Measurements from ENCODE around the gene STOX1. TPM values are rescaled to one million over a fixed set of nuclear protein-coding genes. Genes with fewer than 3 reads are reported as not detected.

STOX1 gene
- total RNA-seq, 1 experiment from 2014 or later, result 5.8 TPM

DNA sequence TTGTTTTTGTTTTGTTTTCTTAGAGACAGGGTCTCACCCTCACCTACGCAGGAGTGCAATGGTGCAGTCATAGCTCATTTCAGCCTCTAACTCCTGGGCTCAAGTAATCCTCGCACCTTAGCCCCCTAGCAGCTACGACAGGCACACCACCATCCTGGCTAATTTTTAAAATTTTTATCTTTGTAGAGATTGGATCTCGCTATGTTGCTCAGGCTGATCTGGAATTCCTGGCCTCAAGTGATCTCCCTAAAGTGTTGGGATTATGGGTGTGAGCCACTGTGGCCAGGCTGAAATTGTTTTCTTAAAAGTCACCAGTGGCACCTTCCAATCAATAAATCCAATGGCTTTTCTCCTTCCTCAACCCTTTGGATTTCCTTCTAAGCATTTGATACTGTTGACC is 52.9 kb downstream of the STOX1 start:
- no TSS peak for BruUV-seq (replicated peaks)
- Histone ChIP-seq H3K4me3 (ENCODE audit: low read depth in 2 of 2, low read length in 2 of 2) (no peak overlapping the region), H3K27me3 (ENCODE audit: control insufficient read depth, insufficient read depth, low read length) (no peaks in the 10 kb centered on the region), H3K36me3 (ENCODE audit: control insufficient read depth, insufficient read depth, low read length) (no peaks in the 10 kb centered on the region), H3K9me3 (ENCODE audit: control insufficient read depth, insufficient read depth, low read depth, low read length) (no peaks in the 10 kb centered on the region), H3K4me1 (ENCODE audit: control insufficient read depth, insufficient read depth, low read length) (no peaks in the 10 kb centered on the region), H3K27ac (ENCODE audit: low read length) (no peak overlapping the region)
- ChIA-PET POLR2A (no interaction called here), CTCF (no interaction called here)
- in situ Hi-C loops (cut with HindIII; ENCODE audit: low pct_unique_long_range_greater_than_20kb, low sequenced_read_pairs), result no loop called here
- intact Hi-C loops (cut with micrococcal nuclease; ENCODE audit: unreplicated experiment), result loop anchor here (5.0 kb wide), 1 partner anchor 68 kb away; no protein-coding TSS in a partner anchor
- TF ChIP-seq, protein P1, sequence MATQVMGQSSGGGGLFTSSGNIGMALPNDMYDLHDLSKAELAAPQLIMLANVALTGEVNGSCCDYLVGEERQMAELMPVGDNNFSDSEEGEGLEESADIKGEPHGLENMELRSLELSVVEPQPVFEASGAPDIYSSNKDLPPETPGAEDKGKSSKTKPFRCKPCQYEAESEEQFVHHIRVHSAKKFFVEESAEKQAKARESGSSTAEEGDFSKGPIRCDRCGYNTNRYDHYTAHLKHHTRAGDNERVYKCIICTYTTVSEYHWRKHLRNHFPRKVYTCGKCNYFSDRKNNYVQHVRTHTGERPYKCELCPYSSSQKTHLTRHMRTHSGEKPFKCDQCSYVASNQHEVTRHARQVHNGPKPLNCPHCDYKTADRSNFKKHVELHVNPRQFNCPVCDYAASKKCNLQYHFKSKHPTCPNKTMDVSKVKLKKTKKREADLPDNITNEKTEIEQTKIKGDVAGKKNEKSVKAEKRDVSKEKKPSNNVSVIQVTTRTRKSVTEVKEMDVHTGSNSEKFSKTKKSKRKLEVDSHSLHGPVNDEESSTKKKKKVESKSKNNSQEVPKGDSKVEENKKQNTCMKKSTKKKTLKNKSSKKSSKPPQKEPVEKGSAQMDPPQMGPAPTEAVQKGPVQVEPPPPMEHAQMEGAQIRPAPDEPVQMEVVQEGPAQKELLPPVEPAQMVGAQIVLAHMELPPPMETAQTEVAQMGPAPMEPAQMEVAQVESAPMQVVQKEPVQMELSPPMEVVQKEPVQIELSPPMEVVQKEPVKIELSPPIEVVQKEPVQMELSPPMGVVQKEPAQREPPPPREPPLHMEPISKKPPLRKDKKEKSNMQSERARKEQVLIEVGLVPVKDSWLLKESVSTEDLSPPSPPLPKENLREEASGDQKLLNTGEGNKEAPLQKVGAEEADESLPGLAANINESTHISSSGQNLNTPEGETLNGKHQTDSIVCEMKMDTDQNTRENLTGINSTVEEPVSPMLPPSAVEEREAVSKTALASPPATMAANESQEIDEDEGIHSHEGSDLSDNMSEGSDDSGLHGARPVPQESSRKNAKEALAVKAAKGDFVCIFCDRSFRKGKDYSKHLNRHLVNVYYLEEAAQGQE (IDR thresholded peaks at IDR 0.05; ENCODE audit: insufficient read depth in 1 of 2, low read depth in 2 of 2, low read length in 1 of 2), result no peak
- TF ChIP-seq SIN3A (IDR thresholded peaks at IDR 0.05; ENCODE audit: borderline replicate concordance, insufficient read depth, low read depth, low read length) (no peak), POLR2AphosphoS5 (IDR thresholded peaks at IDR 0.05; ENCODE audit: low read depth, low read length) (no peak), TCF7L2 (IDR thresholded peaks at IDR 0.05; ENCODE audit: low read depth, low read length) (no peak)
- TF ChIP-seq, protein P2, sequence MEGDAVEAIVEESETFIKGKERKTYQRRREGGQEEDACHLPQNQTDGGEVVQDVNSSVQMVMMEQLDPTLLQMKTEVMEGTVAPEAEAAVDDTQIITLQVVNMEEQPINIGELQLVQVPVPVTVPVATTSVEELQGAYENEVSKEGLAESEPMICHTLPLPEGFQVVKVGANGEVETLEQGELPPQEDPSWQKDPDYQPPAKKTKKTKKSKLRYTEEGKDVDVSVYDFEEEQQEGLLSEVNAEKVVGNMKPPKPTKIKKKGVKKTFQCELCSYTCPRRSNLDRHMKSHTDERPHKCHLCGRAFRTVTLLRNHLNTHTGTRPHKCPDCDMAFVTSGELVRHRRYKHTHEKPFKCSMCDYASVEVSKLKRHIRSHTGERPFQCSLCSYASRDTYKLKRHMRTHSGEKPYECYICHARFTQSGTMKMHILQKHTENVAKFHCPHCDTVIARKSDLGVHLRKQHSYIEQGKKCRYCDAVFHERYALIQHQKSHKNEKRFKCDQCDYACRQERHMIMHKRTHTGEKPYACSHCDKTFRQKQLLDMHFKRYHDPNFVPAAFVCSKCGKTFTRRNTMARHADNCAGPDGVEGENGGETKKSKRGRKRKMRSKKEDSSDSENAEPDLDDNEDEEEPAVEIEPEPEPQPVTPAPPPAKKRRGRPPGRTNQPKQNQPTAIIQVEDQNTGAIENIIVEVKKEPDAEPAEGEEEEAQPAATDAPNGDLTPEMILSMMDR (IDR thresholded peaks at IDR 0.05), result no peak
- ATAC-seq (no peak), DNase-seq (ENCODE audit: low read depth, low spot score) (no peak)

DNA sequence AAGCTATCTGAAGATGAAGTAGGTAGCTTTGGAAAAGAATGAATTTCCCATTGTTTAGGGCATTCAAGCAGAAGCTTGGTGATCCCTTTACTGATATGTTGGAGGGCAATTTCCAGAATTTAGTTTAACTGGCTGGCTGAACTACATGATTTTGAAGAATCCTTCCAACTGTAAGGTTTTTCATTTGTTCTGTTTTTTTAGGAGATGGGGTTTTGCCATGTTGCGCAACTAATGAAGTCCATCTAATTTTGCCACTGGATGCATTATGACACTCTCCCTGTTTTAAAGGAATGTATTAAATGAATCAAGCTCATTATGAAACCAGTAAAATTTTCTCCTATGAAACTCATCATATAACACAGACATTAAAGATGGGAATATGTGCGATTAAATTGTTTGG is 67.7 kb downstream of the STOX1 start:
- Histone ChIP-seq H3K4me3 (ENCODE audit: low read depth in 2 of 2, low read length in 2 of 2) (no peak overlapping the region), H3K9me3 (ENCODE audit: control insufficient read depth, insufficient read depth, low read depth, low read length) (no peaks in the 10 kb centered on the region), H3K27ac (ENCODE audit: low read length) (no peak overlapping the region), H3K36me3 (ENCODE audit: control insufficient read depth, insufficient read depth, low read length) (no peaks in the 10 kb centered on the region), H3K4me1 (ENCODE audit: control insufficient read depth, insufficient read depth, low read length) (peaks cover 3% of the 10 kb centered on the region; the same call in 1 of the 2 replicates), H3K27me3 (ENCODE audit: control insufficient read depth, insufficient read depth, low read length) (no peaks in the 10 kb centered on the region)
- DNase-seq (ENCODE audit: low read depth, low spot score), result no peak
- intact Hi-C loops (cut with micrococcal nuclease; ENCODE audit: unreplicated experiment) (loop anchor here (5.0 kb wide), 1 partner anchor 103 kb away; no protein-coding TSS in a partner anchor), in situ Hi-C loops (cut with HindIII; ENCODE audit: low pct_unique_long_range_greater_than_20kb, low sequenced_read_pairs) (no loop called here)
- CTCF ChIA-PET, result no interaction called here
- BruUV-seq (replicated peaks), result no TSS peak
- POLR2A ChIA-PET, result no interaction called here
- TF ChIP-seq POLR2AphosphoS5 (IDR thresholded peaks at IDR 0.05; ENCODE audit: low read depth, low read length), result no peak
- TF ChIP-seq, protein P2 (IDR thresholded peaks at IDR 0.05), result no peak
- no peak for TF ChIP-seq TCF7L2 (IDR thresholded peaks at IDR 0.05; ENCODE audit: low read depth, low read length)
- TF ChIP-seq SIN3A (IDR thresholded peaks at IDR 0.05; ENCODE audit: borderline replicate concordance, insufficient read depth, low read depth, low read length), result no peak
- TF ChIP-seq, protein P1 (IDR thresholded peaks at IDR 0.05; ENCODE audit: insufficient read depth in 1 of 2, low read depth in 2 of 2, low read length in 1 of 2), result no peak
- ATAC-seq, result no peak
